ENCODE results near the gene CHST7.

DNA sequence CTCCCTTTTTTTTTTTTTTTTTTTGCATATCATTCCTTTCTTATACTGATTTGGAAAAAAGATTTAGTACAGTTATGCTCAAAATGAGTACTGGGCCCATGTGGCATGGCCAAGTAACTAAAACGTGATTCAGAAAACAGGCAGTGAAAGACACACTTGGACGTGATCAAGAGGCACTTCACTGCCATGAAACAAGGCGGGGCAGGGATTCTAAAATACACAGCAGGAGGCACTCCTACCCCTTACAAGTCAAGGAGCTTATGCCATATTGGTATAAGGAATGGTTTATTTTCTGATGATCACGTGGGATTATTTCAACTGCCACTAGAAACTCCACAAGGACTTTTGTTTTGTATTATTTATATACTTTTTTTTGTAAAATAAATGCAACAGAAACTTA is 72.0 kb downstream of the CHST7 start:
- TF ChIP-seq, protein P1, sequence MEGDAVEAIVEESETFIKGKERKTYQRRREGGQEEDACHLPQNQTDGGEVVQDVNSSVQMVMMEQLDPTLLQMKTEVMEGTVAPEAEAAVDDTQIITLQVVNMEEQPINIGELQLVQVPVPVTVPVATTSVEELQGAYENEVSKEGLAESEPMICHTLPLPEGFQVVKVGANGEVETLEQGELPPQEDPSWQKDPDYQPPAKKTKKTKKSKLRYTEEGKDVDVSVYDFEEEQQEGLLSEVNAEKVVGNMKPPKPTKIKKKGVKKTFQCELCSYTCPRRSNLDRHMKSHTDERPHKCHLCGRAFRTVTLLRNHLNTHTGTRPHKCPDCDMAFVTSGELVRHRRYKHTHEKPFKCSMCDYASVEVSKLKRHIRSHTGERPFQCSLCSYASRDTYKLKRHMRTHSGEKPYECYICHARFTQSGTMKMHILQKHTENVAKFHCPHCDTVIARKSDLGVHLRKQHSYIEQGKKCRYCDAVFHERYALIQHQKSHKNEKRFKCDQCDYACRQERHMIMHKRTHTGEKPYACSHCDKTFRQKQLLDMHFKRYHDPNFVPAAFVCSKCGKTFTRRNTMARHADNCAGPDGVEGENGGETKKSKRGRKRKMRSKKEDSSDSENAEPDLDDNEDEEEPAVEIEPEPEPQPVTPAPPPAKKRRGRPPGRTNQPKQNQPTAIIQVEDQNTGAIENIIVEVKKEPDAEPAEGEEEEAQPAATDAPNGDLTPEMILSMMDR (IDR thresholded peaks at IDR 0.05) = no peak
- no peak for TF ChIP-seq POLR2A (IDR thresholded peaks at IDR 0.05)
